GM12891 (cell line): ENCODE measurements around the gene PJVK.
A peak's percentile ranks its signal among the peaks of the same experiment; 100 is the strongest.
"Not testable (repeated sequence)": the region's sequence is repeated elsewhere in the genome, so short reads cannot be mapped to it uniquely, and the experiment has no call there.

Experiments used
- DNase-seq: peaks from one replicate; pipeline ENCODE4 v3.0.0; 2011; ENCODE audit warnings: low spot score; ENCODE audit not compliant: insufficient read length
- FAIRE-seq: peaks from 2 replicates; lab custom pipeline; 2011; peaks lifted over from hg19 to GRCh38; lab: Jason Lieb, UNC
- PAX5 ChIP-seq: IDR thresholded peaks from 2 replicates; pipeline ENCODE4 v1.6.1; 2011; ENCODE audit warnings: low read length, moderate library complexity, mild to moderate bottlenecking; ENCODE audit not compliant: insufficient read depth, severe bottlenecking
- POLR2A ChIP-seq: IDR thresholded peaks from 2 replicates; pipeline ENCODE4 v1.6.1; 2011; ENCODE audit warnings: low read depth, low read length, control low read depth
- POLR2AphosphoS5 ChIP-seq: IDR thresholded peaks from 2 replicates; pipeline ENCODE4 v1.6.1; 2011; ENCODE audit warnings: low read depth, low read length, control low read depth
- POU2F2 ChIP-seq: IDR thresholded peaks from 2 replicates; pipeline ENCODE4 v1.6.1; 2011; ENCODE audit warnings: low read depth, mild to moderate bottlenecking, control low read depth, low read length, moderate library complexity
- SPI1 ChIP-seq: IDR thresholded peaks from 2 replicates; pipeline ENCODE4 v1.6.1; 2011; ENCODE audit warnings: low read depth, low read length, control low read depth
- TAF1 ChIP-seq: IDR thresholded peaks from 2 replicates; pipeline ENCODE4 v1.6.1; 2011; ENCODE audit warnings: low read depth, low read length, control low read depth

Gene PJVK

GRCh38 chr2:178414266-178415247 is 36.6 kb upstream of the PJVK start:
- TF ChIP-seq PAX5 (no peak), POU2F2 (peak; percentile 34; the same call in 1 of the 2 replicates), SPI1 (no peak), TAF1 (no peak), POLR2AphosphoS5 (peak; percentile 70; the same call in 1 of the 2 replicates), POLR2A (peak; percentile 53; the same call in 1 of the 2 replicates)
- DNase-seq = peak; percentile 37
- peak; percentile 98 for FAIRE-seq

- DNase-seq (no peak), FAIRE-seq (no peak)
- TF ChIP-seq POLR2AphosphoS5 (no peak), TAF1 (no peak), SPI1 (no peak), POLR2A (no peak), POU2F2 (no peak), PAX5 (no peak)
Measured at GRCh38 chr2:178415979-178416378, 35.2 kb upstream of the PJVK start.

- FAIRE-seq = no peak
- DNase-seq = no peak
- no peak for TF ChIP-seq PAX5
- TF ChIP-seq POLR2AphosphoS5 = no peak
- TF ChIP-seq TAF1 = no peak
- TF ChIP-seq POU2F2 = no peak
- TF ChIP-seq POLR2A = no peak
- TF ChIP-seq SPI1 = no peak
Measured at GRCh38 chr2:178417916-178418315, 33.3 kb upstream of the PJVK start.

GRCh38 chr2:178418426-178418825 is 32.8 kb upstream of the PJVK start:
- TF ChIP-seq POLR2AphosphoS5 (no peak), TAF1 (no peak), POLR2A (no peak)
- FAIRE-seq = no peak

GRCh38 chr2:178419123-178419522 is 32.1 kb upstream of the PJVK start:
- TF ChIP-seq PAX5 (no peak), TAF1 (no peak), POLR2A (no peak), POU2F2 (no peak), SPI1 (no peak), POLR2AphosphoS5 (no peak)
- FAIRE-seq = no peak
- DNase-seq = no peak

More at GRCh38 chr2:178418426-178418825, 32.8 kb upstream of the PJVK start:
- no peak for DNase-seq

DNA sequence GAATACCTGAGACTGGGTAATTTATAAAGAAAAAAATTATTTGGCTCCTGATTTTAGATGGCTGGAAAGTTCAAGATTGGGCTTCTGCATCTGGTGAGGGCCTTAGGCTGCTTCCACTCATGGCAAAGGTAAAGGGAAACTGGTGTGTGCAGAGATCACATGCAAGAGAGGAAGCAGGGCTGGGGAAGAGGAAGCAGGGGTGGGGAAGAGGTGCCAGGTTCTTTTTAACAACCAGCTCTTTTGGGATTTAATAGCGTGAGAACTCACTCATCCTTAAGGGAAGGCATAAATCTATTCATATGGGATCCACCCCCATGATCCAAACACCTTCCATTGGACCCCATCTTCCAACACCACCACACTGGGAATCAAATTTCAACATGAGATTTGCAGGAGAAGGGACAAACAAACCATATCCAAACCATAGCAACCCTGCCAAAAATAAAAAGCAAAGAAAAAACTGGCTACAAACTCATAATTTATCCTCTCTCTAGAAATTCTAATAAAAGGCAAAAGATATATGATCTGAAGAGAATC is 30.6 kb upstream of the PJVK start:
- TF ChIP-seq SPI1 = no peak
- no peak for TF ChIP-seq TAF1
- no peak for TF ChIP-seq POLR2AphosphoS5
- no peak for TF ChIP-seq PAX5
- TF ChIP-seq POU2F2 = no peak
- no peak for TF ChIP-seq POLR2A
- no peak for FAIRE-seq

DNA sequence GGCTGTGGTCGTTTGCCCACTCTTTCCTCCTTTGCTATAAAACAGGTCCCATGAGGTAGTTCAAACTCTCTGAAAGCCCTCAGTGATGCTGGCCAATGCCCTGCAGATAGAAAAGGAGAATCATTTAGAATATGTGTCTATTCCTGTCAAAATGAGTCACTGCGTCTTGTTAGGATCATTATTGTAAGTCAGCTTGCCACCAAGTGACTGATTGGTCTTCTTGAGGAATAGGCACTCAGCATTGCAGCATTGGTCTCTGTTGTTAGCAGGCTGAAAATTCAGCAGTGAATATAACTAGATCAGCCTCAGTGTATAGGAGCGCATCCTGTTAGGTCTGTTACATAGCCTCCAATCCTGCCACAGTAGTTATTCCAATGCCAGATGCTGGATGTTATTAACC is 29.1 kb upstream of the PJVK start:
- FAIRE-seq = no peak
- DNase-seq = no peak
- no peak for TF ChIP-seq PAX5
- TF ChIP-seq TAF1 = no peak
- no peak for TF ChIP-seq SPI1

More for the DNA sequence above, 30.6 kb upstream of the PJVK start:
- DNase-seq = no peak

DNA sequence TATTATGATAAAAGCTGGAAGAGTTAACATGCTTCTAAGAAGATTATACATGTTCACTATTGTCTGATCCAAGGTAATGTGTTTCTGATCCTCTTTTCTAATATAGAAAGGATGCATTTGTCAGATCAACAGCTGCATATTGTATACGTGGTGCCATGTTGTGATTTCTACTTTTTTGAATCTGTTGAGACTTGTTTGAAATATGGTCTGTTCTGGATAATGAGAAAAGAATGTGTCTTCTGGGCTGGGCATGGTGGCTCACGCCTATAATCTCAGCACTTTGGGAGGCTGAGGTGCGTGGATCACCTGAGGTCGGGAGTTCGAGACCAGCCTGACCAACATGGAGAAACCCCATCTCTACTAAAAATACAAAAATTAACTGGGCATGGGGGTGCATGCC is 27.4 kb upstream of the PJVK start:
- DNase-seq, FAIRE-seq: not testable (repeated sequence)

- FAIRE-seq = no peak
- no peak for TF ChIP-seq POLR2AphosphoS5
- TF ChIP-seq TAF1 = no peak
- TF ChIP-seq POU2F2 = no peak
- TF ChIP-seq SPI1 = no peak
- DNase-seq = no peak
Measured at GRCh38 chr2:178425255-178425827, 25.8 kb upstream of the PJVK start.
